Hepatocyte (in vitro differentiated cells): ENCODE results near the gene TDRD6.

Source experiments
- CTCF ChIP-seq: fragments of 200-600 bp; sonication (generic); IDR thresholded peaks from 2 replicates; pipeline ENCODE4 v1.5.1; 2016; ENCODE audit warnings: antibody characterized with exemption, mild to moderate bottlenecking; ENCODE audit not compliant: poor library complexity
- EZH2 ChIP-seq: fragments of 200-600 bp; sonication (generic); IDR thresholded peaks from 2 replicates; pipeline ENCODE4 v1.6.1; 2016; ENCODE audit warnings: antibody characterized with exemption, mild to moderate bottlenecking, borderline replicate concordance
- EZH2phosphoT487 ChIP-seq: fragments of 200-600 bp; sonication (generic); IDR thresholded peaks from one replicate; pipeline ENCODE4 v1.6.1; 2018; ENCODE audit warnings: antibody characterized with exemption, mild to moderate bottlenecking, low read depth, moderate library complexity; ENCODE audit not compliant: unreplicated experiment, severe bottlenecking

- TF ChIP-seq EZH2 (no peak), CTCF (no peak), EZH2phosphoT487 (no peak)
These were observed 49.0 kb upstream of the TDRD6 start for GRCh38 chr6:46638650-46639049.
